Measurements from ENCODE around the gene CBARP. TPM values are rescaled to one million over a fixed set of nuclear protein-coding genes. Genes with fewer than 3 reads are reported as not detected.

Gene CBARP
- total and polyA plus RNA-seq, 2 donors = 0.43 to 0.53 TPM

DNA sequence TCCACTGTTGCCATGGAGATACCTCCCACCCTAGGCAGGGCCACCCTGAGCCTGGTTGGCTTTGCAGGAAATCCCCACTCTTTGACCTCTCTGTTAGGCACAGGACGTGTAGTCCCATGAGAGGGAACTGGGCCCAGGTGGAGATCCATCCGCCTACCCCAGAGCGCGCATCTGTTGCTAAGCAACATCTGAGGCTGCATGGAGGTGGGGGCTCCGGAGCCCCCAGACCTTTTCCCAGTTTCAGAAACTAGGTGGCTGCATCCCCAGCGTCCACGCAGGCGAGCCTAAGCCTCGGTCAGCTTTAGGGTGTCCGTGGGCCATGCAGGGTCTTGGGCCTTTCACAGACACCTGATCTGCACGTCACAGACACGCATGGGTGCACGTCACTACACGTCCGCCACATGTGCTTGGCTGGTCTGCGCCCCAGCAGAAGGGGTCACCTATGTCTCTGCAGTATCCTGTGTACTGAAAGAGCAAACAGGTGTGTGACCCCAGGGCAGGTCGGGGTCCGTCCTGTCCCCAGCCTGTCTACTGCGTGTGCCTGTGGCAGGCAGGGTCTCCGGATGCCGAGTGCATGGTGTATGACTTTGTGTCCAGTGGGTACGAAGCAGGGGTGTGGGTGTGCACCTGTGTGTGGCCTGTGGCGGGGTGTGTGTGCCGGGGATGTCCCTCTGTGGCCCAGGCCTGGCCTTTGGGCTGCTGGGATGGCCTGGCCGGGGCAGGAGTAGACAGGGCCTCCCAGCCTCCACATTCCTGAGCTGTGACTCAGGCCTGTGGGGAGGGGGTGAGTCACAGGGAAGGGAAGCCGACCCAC is 27.2 kb upstream of the CBARP start:
- H3K4me3 ChIP-seq (ENCODE audit: low read depth, low read length) = no peak overlapping the region
- WGBS = 66% methylated on average over 26 of the region's 26 CpGs
- no peak for DNase-seq (ENCODE audit: extremely low spot score)
- peak overlapping the region; percentile 28 for H3K27ac ChIP-seq (ENCODE audit: low read depth)
- no peaks in the 10 kb centered on the region for H3K36me3 ChIP-seq (ENCODE audit: insufficient read depth)
- no peaks in the 10 kb centered on the region for H3K4me1 ChIP-seq (ENCODE audit: insufficient read depth)

DNA sequence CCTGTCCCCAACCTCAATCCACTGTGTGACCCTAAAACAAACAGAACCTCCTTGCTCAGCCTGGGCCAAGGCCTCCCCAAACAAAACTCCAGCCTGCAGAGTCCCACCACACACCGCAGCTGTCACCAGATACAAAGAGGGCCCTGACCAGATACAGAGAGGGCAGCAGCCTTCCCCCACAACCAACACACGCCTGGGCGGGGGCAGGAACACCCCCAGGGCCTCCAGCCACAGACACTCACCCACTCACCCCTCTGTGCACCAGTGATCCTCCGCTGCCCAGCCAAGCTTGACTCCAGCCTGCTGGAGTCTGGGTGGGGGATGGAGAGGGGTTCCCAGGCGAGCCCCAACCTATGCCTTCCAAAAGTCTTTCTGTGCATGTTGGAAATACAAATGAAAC is 25.4 kb upstream of the CBARP start:
- no peak overlapping the region for H3K27ac ChIP-seq (ENCODE audit: low read depth)
- H3K4me3 ChIP-seq (ENCODE audit: low read depth, low read length) = no peak overlapping the region
- no peak for DNase-seq (ENCODE audit: extremely low spot score)
- peaks cover 2% of the 10 kb centered on the region for H3K4me1 ChIP-seq (ENCODE audit: insufficient read depth)
- no peaks in the 10 kb centered on the region for H3K36me3 ChIP-seq (ENCODE audit: insufficient read depth)
- 78% methylated on average over 5 of the region's 5 CpGs for WGBS

DNA sequence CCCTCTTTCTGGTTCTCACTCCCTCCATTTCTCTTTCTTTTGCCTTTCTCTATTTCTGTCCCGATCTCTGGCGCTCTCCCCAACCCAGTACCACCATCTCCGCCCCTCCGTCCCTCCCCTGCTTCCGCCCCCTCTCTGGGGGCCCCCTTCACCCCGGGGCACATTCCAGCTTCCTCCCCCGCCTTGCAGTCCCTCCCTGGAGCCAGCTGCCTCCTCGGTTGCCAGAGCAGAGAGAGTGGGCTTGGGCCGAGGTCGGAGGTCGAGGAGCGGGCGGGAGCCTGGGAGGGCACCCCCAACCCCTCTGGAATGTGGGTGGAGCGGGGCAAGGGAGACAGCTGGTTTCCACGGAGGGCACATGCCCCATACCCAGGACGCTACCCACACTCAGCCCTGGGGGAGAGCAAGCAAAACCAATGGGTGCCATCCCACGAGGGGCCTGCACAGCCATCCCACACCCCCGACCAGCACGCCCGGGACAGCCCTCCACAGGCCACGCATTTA is 24.9 kb upstream of the CBARP start:
- Histone ChIP-seq H3K4me1 (ENCODE audit: insufficient read depth) (peaks cover 2% of the 10 kb centered on the region), H3K27ac (ENCODE audit: low read depth) (peak overlapping the region; percentile 86), H3K36me3 (ENCODE audit: insufficient read depth) (no peaks in the 10 kb centered on the region), H3K4me3 (ENCODE audit: low read depth, low read length) (no peak overlapping the region)
- DNase-seq (ENCODE audit: extremely low spot score) = no peak
- WGBS = 62% methylated on average over 21 of the region's 21 CpGs

DNA sequence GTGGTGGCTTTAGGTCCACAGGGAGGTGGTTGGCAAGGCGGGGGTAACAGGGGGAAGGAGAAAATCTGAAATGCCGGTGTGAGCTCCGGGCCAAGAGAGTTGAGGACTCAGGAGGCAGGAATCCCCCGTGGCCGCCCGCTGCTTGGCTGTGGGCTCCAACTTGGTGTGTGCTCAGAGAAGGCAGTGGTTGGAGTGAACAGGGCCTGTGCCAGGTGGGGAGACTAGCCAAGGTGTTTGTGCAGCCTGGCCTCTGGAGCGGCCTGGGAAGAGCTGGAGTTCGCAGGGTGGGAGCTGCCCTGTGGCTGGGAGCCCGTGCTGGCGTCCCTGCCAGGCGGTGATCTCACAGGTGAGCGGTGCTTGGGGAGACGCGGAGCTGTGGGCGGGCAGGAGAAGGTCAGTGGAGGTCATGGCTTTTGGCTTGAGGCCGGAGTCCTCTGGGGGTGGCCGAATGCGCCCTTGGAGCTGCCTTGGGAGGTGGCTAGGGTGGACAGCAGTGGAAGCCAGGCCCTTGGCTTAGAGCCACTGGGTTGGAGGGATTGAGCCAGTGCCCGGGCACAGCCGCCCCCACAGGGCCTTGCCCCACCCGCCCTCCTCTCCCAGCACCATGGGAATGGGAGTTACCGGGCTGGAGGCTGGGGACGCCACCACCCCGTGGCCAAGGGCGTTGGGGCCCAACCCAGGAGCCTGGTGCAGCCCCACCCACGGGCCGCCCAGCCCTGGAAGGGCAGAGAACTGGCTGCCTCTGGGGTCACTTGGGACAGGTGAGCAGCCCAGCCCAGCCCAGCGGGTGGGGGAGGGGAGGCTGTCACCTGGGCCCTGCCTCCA is 24.2 kb upstream of the CBARP start:
- Histone ChIP-seq H3K27ac (ENCODE audit: low read depth) (peak overlapping the region; percentile 86), H3K4me1 (ENCODE audit: insufficient read depth) (peaks cover 2% of the 10 kb centered on the region), H3K4me3 (ENCODE audit: low read depth, low read length) (no peak overlapping the region), H3K36me3 (ENCODE audit: insufficient read depth) (peaks cover 2% of the 10 kb centered on the region)
- DNase-seq (ENCODE audit: extremely low spot score) = no peak
- WGBS = 37% methylated on average over 28 of the region's 28 CpGs

DNA sequence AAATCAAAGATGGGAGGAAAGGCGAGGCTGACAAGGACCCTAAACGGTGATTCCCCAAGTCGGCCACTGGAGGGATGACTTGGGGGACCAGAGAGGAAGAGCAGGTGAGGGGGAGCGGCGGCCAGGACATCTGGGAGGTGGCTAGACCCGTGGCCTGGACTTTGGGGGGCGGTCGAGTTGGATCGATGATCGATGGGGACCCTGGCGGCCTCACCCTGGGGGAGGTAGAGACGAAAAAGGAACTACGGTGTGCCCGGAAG is 23.7 kb upstream of the CBARP start:
- DNase-seq (ENCODE audit: extremely low spot score) = no peak
- WGBS = 20% methylated on average over 14 of the region's 14 CpGs
- H3K27ac ChIP-seq (ENCODE audit: low read depth) = peak overlapping the region; percentile 86
- H3K4me1 ChIP-seq (ENCODE audit: insufficient read depth) = peaks cover 2% of the 10 kb centered on the region
- H3K4me3 ChIP-seq (ENCODE audit: low read depth, low read length) = peak overlapping the region; percentile 44
- H3K36me3 ChIP-seq (ENCODE audit: insufficient read depth) = peaks cover 3% of the 10 kb centered on the region

DNA sequence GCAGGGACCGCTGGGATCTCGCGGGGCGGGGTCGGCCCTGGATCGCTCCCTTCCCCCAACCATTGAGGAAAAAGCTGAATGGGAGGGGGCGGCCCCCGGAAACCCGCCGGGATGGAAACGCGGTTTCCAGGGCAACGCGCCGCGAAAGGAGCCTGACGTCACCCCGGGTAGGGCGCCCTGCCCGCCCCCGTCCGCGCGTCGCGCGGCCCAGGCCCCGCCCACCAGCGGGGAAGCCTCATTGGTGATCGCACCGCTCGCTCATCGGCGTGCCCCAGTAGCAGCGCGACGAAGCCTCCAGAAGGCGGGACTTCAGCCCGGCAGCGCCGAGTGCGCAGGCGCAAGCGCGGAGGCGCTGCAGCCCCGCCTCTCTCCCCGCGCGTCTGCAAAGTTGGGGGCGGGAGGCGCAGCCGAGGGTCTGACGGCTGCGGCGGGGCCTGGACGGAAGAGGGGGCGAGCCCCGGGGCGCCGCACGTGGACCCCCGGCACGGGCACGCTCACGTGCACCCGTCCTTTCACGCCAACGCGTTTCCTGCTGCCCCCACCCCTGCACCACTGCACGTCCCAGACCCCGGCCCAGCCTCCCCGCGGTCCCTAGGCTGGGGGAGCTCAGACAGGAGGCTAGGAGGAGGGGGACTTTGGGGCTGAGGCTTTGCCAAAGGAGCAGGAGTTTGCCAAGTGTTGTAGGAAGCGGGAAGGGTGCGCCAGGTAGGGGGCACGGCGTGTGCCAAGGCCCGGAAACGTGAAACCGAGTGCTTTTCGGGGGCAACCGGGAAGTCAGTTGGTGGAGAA is 23.1 kb upstream of the CBARP start:
- WGBS = under 1% methylated on average over 83 of the region's 83 CpGs
- Histone ChIP-seq H3K4me1 (ENCODE audit: insufficient read depth) (peaks cover 2% of the 10 kb centered on the region), H3K27ac (ENCODE audit: low read depth) (peak overlapping the region; percentile 94), H3K4me3 (ENCODE audit: low read depth, low read length) (peak overlapping the region; percentile 44), H3K36me3 (ENCODE audit: insufficient read depth) (peaks cover 3% of the 10 kb centered on the region)
- peak; percentile 82 for DNase-seq (ENCODE audit: extremely low spot score)

DNA sequence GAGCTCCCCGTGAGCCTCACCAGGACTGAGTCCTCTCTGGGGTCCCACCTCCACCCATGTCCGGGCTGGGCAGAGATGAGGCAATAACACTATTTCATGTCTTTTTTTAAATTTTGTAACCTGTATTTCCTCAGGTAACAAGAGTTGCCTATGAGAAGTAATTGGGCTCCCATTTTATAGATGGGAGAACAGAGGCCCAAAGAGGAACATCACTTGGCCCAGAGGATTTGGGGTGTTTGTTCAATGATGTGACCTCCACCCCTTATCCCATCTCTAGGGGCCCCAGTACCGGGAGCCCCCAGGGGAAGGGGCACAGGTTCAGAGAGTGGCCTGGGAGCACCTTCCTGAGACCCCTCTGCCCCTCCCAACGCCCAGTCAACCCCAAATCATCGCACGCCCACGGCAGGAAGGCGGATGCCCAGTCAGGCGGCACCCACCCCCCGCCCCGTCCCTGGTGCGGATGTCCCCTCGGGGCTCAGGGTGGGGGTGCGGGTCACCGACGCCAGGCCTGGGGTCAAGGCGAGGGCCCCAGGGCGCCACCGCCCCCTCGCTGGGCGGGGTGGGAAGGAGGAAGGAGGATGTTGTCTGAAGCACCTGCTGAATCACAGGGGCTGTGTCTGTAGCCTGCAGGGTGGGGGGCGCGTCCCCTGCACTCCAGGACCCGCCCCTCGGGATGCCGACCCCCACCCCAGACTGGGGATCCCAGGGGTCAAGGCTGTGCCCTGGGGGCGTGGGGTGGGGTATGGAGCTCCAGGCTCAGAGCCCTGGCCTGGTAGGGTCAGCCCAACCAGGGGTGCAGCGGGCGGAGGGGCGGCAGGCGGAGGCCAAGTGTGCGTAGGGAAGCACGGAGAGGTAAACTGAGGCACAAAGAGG is 22.3 kb upstream of the CBARP start:
- WGBS = 21% methylated on average over 33 of the region's 33 CpGs
- peaks cover 2% of the 10 kb centered on the region for H3K4me1 ChIP-seq (ENCODE audit: insufficient read depth)
- H3K27ac ChIP-seq (ENCODE audit: low read depth) = peak overlapping the region; percentile 94
- peaks cover 7% of the 10 kb centered on the region for H3K36me3 ChIP-seq (ENCODE audit: insufficient read depth)
- DNase-seq (ENCODE audit: extremely low spot score) = no peak
- H3K4me3 ChIP-seq (ENCODE audit: low read depth, low read length) = peak overlapping the region; percentile 12

DNA sequence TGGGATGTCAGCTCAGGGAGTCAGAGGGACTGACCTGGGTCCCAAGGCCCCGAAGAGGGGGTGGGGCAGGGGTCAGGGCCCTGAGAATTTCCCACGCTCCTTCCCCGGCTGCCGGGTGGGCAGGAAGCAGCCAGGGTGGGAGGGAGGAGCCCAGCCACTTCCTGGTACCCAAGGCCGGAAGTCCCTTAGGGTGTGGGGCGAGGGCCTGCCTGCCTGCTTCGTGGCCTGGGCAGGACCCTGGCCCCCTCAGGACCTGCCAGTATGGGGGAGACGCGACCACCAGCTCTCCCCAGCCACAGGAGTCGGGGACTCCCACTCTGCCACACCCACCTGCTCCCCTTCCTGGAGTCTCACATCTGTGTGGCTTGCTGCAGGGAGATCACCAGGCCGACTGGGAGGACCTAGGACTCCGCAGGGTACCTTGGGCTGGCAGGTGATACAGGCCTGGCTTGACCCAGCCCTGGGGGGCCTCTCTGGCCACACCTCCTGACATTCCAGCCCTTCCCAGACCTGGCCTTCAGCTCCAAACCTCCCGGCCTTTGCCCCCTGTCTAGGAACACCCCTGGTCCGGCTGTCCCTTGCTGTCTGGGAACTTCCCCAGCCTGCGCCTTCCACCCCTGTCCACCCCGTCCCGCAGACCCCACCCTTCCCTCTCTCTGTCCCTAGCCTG is 21.5 kb upstream of the CBARP start:
- peaks cover 11% of the 10 kb centered on the region for H3K36me3 ChIP-seq (ENCODE audit: insufficient read depth)
- H3K27ac ChIP-seq (ENCODE audit: low read depth) = peak overlapping the region; percentile 94
- H3K4me1 ChIP-seq (ENCODE audit: insufficient read depth) = peaks cover 2% of the 10 kb centered on the region
- DNase-seq (ENCODE audit: extremely low spot score) = no peak
- WGBS = 25% methylated on average over 17 of the region's 17 CpGs
- H3K4me3 ChIP-seq (ENCODE audit: low read depth, low read length) = no peak overlapping the region

DNA sequence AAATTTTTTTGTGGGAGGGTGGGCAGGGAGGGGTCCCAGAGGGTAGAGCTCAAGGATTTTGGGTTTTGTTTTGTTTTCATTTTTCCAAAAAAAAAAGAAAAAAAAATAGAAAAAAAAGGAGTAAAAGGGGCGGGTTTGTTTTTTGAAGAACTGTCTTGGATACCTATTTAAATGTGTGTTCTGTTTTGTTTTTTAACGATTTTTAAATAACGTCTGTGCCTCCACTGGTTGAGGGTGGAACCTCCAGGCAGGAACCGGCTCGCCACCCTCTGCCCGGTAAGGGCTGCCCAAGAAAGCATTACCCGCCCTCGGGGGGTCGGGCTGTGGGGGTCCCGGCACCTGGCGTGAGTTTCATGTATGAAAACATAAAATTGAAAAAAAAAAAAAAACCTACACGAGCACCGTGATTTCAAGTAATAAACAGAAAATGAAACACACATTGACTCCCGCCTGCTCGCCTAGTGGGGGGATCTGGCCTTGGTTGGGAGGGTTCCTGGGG is 21.0 kb upstream of the CBARP start:
- Histone ChIP-seq H3K4me1 (ENCODE audit: insufficient read depth) (peaks cover 2% of the 10 kb centered on the region), H3K27ac (ENCODE audit: low read depth) (peak overlapping the region; percentile 94), H3K4me3 (ENCODE audit: low read depth, low read length) (no peak overlapping the region), H3K36me3 (ENCODE audit: insufficient read depth) (peaks cover 11% of the 10 kb centered on the region)
- 38% methylated on average over 15 of the region's 15 CpGs for WGBS
- no peak for DNase-seq (ENCODE audit: extremely low spot score)

DNA sequence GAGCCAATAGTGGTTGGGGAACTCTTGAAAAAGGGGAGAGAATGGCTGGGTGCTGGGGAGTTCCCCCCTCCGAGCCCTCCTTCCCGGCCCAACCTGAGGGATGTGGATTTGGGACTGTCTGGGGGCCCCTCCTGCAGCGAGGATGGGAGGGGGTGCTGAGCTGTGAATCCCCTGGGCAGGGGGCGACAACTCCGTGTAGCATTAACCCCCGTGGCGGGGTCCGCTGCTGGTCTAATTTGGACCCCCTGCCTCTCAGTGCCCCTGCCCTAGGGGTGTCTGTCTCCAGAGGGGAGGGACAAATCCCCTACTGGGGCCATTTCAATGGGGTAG is 20.3 kb upstream of the CBARP start:
- 72% methylated on average over 8 of the region's 8 CpGs for WGBS
- peaks cover 11% of the 10 kb centered on the region for H3K36me3 ChIP-seq (ENCODE audit: insufficient read depth)
- no peak for DNase-seq (ENCODE audit: extremely low spot score)
- peak overlapping the region; percentile 65 for H3K27ac ChIP-seq (ENCODE audit: low read depth)
- H3K4me1 ChIP-seq (ENCODE audit: insufficient read depth) = peaks cover 2% of the 10 kb centered on the region
- H3K4me3 ChIP-seq (ENCODE audit: low read depth, low read length) = no peak overlapping the region

DNA sequence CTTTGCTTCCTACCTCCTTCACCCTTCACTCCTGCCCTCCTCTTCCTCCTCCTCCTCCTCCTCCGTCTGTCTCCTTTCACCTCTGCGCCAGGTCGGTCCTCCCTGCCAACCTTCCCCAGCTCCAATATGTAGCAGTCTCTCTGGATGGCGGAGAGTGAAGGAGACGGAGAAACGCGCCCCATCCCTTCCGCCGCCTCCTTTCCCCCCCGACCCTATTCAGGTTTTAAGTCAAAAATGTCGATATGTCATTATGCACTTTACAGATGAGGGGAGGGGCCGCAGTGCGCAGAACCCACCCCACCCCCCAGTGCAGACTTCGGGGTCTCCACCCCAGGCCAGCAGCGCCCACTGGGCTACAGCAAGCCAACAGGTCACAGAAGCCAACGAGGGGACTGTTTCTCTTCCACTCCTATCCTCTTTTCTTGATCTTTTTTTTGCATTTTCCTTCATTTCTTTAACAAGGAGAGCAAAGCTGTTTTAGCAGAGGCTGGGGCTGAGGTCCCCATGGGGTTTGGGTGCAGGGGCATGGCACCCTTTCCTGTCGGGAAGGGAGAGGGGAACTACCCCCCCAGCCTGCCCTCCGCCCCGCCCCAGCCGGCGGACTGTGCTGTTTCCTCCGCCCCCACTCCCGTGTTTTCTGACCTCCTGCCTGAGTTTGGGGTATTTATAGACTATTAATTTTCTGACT is 19.8 kb upstream of the CBARP start:
- DNase-seq (ENCODE audit: extremely low spot score) = no peak
- peaks cover 2% of the 10 kb centered on the region for H3K4me1 ChIP-seq (ENCODE audit: insufficient read depth)
- H3K4me3 ChIP-seq (ENCODE audit: low read depth, low read length) = no peak overlapping the region
- WGBS = 72% methylated on average over 23 of the region's 23 CpGs
- peaks cover 11% of the 10 kb centered on the region for H3K36me3 ChIP-seq (ENCODE audit: insufficient read depth)
- H3K27ac ChIP-seq (ENCODE audit: low read depth) = peak overlapping the region; percentile 14

All from urinary bladder (tissue), 4 donors.